ENCODE results near the gene MAP4K4. TPM values are rescaled to one million over a fixed set of nuclear protein-coding genes. Genes with fewer than 3 reads are reported as not detected.

MAP4K4 gene
- total and polyA plus RNA-seq, 2 experiments from 2014 or later: 61.6 to 131 TPM

DNA sequence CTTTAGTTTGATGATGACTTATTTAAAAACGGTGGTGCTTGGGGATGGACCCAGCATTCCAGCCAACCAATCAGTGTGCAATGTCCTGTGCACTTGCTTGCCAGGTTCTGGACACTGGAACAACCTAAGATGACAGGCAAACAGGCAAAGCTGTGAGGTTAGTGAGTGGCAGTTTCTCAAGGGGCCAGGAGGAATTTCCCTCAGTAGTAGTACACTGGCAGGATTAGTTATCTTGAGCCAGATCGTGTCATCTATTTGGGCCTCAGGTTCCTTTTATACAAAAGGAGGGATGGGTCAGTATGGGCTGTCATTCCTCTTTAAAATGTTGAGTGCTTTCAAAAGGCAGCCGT is 26.6 kb downstream of the MAP4K4 start:
- H3K27ac ChIP-seq: peak overlapping the region; percentile 59
- no peak overlapping the region for H3K4me3 ChIP-seq
- TF ChIP-seq CTCF (IDR thresholded peaks at IDR 0.05; ENCODE audit: low read depth, low read length): no peak
- H3K36me3 ChIP-seq: no peaks in the 10 kb centered on the region
- no peaks in the 10 kb centered on the region for H3K9me3 ChIP-seq (ENCODE audit: low read depth)
- peaks cover 14% of the 10 kb centered on the region for H3K4me1 ChIP-seq (ENCODE audit: low read depth)
- no peaks in the 10 kb centered on the region for H3K27me3 ChIP-seq
- DNase-seq (ENCODE audit: low read depth in 1 of 2, low spot score in 1 of 2): no peak

GRCh38 chr2:101725038-101725437 is 27.5 kb downstream of the MAP4K4 start:
- DNase-seq (ENCODE audit: low read depth in 1 of 2, low spot score in 1 of 2): no peak
- Histone ChIP-seq H3K27me3 (no peaks in the 10 kb centered on the region), H3K27ac (no peak overlapping the region), H3K4me1 (ENCODE audit: low read depth) (peaks cover 14% of the 10 kb centered on the region), H3K9me3 (ENCODE audit: low read depth) (no peaks in the 10 kb centered on the region), H3K36me3 (no peaks in the 10 kb centered on the region), H3K4me3 (no peak overlapping the region)
- no peak for TF ChIP-seq CTCF (IDR thresholded peaks at IDR 0.05; ENCODE audit: low read depth, low read length)

- peak; percentile 40 for TF ChIP-seq CTCF (IDR thresholded peaks at IDR 0.05; ENCODE audit: low read depth, low read length)
- peak in 1 of 2 donors; percentile 47 for DNase-seq (ENCODE audit: low read depth in 1 of 2, low spot score in 1 of 2)
- no peak overlapping the region for H3K4me3 ChIP-seq
Measured at GRCh38 chr2:101725515-101726192, 28.1 kb downstream of the MAP4K4 start.

DNA sequence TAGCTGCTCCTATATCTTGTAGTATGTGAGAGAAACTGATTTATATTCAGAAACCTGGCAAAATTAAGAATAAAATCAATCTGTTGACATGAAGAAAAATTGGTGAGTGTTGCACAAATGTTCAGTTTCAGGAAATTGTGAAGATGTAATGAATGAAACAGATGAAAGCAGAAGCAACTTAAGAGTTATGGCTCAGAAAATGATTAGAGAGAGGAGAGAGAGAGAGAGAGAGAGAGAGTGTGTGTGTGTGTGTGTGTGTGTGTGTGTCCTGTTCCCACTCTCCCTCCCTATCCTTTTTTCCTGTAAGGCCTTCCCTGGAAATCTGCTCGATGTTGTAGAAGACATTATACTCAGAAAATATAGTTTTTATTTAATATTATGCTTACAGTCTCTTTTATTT is 31.4 kb downstream of the MAP4K4 start:
- Histone ChIP-seq H3K36me3 (no peaks in the 10 kb centered on the region), H3K4me3 (no peak overlapping the region), H3K27ac (no peak overlapping the region), H3K9me3 (ENCODE audit: low read depth) (no peaks in the 10 kb centered on the region), H3K4me1 (ENCODE audit: low read depth) (peaks cover 18% of the 10 kb centered on the region), H3K27me3 (no peaks in the 10 kb centered on the region)
- DNase-seq (ENCODE audit: low read depth in 1 of 2, low spot score in 1 of 2): no peak
- TF ChIP-seq CTCF (IDR thresholded peaks at IDR 0.05; ENCODE audit: low read depth, low read length): no peak

More at GRCh38 chr2:101725515-101726192, 28.1 kb downstream of the MAP4K4 start:
- H3K4me1 ChIP-seq (ENCODE audit: low read depth): peaks cover 14% of the 10 kb centered on the region
- no peaks in the 10 kb centered on the region for H3K36me3 ChIP-seq
- H3K27ac ChIP-seq: no peak overlapping the region
- H3K27me3 ChIP-seq: no peaks in the 10 kb centered on the region
- H3K9me3 ChIP-seq (ENCODE audit: low read depth): no peaks in the 10 kb centered on the region

DNA sequence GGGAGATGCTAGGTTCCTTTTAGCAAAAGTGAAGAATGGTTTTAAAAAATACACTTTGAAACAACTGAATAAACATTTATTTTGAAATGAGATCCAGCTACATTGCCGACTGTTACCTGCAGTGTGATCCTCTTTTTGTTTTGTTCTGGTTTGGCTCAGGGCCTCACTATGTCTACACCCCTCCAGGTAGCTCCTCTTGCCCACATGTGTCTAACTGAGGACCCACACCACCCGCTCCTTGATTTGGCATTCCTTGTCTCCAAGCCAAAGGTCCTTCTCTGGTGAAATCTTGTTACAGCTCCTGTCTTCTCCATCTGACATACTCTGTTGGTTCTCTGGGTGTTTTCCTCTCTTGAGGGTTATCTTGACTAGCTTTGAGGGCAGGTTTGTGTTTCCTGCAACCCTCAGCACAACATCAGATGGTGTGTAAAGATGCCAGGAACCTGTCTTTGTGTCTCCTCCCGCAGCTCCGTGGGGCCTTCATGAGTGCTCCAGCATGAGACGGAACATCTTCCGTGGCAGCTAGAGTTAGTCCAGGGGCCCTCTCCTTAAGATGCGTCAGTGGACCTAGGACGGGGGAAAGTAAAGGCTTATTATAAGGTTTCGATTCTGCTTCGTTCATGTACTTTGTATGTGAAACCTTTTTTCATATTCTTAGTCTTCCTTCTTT is 32.1 kb downstream of the MAP4K4 start:
- no peak overlapping the region for H3K4me3 ChIP-seq
- no peaks in the 10 kb centered on the region for H3K9me3 ChIP-seq (ENCODE audit: low read depth)
- no peaks in the 10 kb centered on the region for H3K36me3 ChIP-seq
- no peak for TF ChIP-seq CTCF (IDR thresholded peaks at IDR 0.05; ENCODE audit: low read depth, low read length)
- no peak overlapping the region for H3K27ac ChIP-seq
- H3K27me3 ChIP-seq: no peaks in the 10 kb centered on the region
- H3K4me1 ChIP-seq (ENCODE audit: low read depth): peaks cover 17% of the 10 kb centered on the region
- DNase-seq (ENCODE audit: low read depth in 1 of 2, low spot score in 1 of 2): no peak
